Vagina (tissue), 2 donors: Measurements from ENCODE around the gene ENAH. TPM values are rescaled to one million over a fixed set of nuclear protein-coding genes. Genes with fewer than 3 reads are reported as not detected.

Experiments used
- DNase-seq, 2 donors: peaks; one replicate each; pipeline ENCODE4 v3.0.0-alpha.2; 2017; ENCODE audit errors: extremely low spot score in 2 of 2
- H3K27ac ChIP-seq: fragments of 200-600 bp; sonication (generic); one replicate; pipeline ENCODE4 v1.5.1; 2019
- H3K27me3 ChIP-seq: fragments of 200-600 bp; sonication (generic); one replicate; pipeline ENCODE4 v1.5.1; 2019
- H3K36me3 ChIP-seq, 2 donors: fragments of 200-600 bp; sonication (generic); one replicate each; pipeline ENCODE4 v1.5.1; 2017 to 2019
- H3K4me1 ChIP-seq: fragments of 200-600 bp; sonication (generic); one replicate; pipeline ENCODE4 v1.5.1; 2019
- H3K4me3 ChIP-seq, 2 donors: fragments of 200-600 bp; sonication (generic); 1 replicate in 1 of 2; 2 replicates in 1 of 2; pipeline ENCODE4 v1.5.1; 2016 to 2019
- H3K9me3 ChIP-seq: fragments of 200-600 bp; sonication (generic); one replicate; pipeline ENCODE4 v1.5.1; 2019
- POLR2A ChIP-seq, 2 donors: fragments of 450-650 bp; IDR thresholded peaks; one replicate each; pipeline ENCODE4 v1.6.1; 2017; ENCODE audit warnings: antibody characterized with exemption in 2 of 2, mild to moderate bottlenecking in 2 of 2, moderate library complexity in 2 of 2
- POLR2AphosphoS5 ChIP-seq, 2 donors: sonication (generic); formaldehyde crosslinking; IDR thresholded peaks; one replicate each; pipeline ENCODE4 v1.9.0; 2017; ENCODE audit warnings: antibody characterized with exemption in 2 of 2, mild to moderate bottlenecking in 2 of 2, low read depth in 1 of 2; ENCODE audit not compliant: insufficient read depth in 1 of 2
- intact Hi-C: fragments of 100-400 bp; cut with DNase I; formaldehyde crosslinking; loops from one replicate; pipeline ENCODE4 v1.15.1; 2023
- total RNA-seq: library from RNA; depleted of rRNA; stranded (reverse); fragments of >200 nt; gene quantifications from one replicate; pipeline ENCODE4 v1.2.3, GENCODE V29; 2016
- TF ChIP-seq, protein P1 (sequence below), 3 experiments: fragments of 450-650 bp in 2 of 3; fragments of 200-600 bp in 1 of 3; sonication (generic) in 1 of 3; IDR thresholded peaks; one replicate each; pipeline ENCODE4 v1.5.1; 2017 to 2019; ENCODE audit warnings: antibody characterized with exemption in 3 of 3, mild to moderate bottlenecking in 2 of 3, moderate library complexity in 2 of 3

The ENAH gene
- total RNA-seq, 1 donor from 2014 or later: 62.4 TPM

GRCh38 chr1:225577241-225577640 is 75.7 kb downstream of the ENAH start:
- DNase-seq: no peak
- Histone ChIP-seq H3K36me3 (no peaks in the 10 kb centered on the region), H3K27ac (no peak overlapping the region), H3K4me3 (no peak overlapping the region), H3K9me3 (no peaks in the 10 kb centered on the region), H3K4me1 (no peaks in the 10 kb centered on the region), H3K27me3 (no peaks in the 10 kb centered on the region)
- intact Hi-C loops: no loop called here
- TF ChIP-seq POLR2AphosphoS5 (IDR thresholded peaks at IDR 0.05; ENCODE audit: insufficient read depth in 1 of 2, low read depth in 1 of 2): no peak
- TF ChIP-seq, protein P1, sequence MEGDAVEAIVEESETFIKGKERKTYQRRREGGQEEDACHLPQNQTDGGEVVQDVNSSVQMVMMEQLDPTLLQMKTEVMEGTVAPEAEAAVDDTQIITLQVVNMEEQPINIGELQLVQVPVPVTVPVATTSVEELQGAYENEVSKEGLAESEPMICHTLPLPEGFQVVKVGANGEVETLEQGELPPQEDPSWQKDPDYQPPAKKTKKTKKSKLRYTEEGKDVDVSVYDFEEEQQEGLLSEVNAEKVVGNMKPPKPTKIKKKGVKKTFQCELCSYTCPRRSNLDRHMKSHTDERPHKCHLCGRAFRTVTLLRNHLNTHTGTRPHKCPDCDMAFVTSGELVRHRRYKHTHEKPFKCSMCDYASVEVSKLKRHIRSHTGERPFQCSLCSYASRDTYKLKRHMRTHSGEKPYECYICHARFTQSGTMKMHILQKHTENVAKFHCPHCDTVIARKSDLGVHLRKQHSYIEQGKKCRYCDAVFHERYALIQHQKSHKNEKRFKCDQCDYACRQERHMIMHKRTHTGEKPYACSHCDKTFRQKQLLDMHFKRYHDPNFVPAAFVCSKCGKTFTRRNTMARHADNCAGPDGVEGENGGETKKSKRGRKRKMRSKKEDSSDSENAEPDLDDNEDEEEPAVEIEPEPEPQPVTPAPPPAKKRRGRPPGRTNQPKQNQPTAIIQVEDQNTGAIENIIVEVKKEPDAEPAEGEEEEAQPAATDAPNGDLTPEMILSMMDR (IDR thresholded peaks at IDR 0.05): no peak
- no peak for TF ChIP-seq POLR2A (IDR thresholded peaks at IDR 0.05)

- no peaks in the 10 kb centered on the region for H3K4me1 ChIP-seq
Observed at GRCh38 chr1:225573216-225573615, 79.7 kb downstream of the ENAH start.

GRCh38 chr1:225572422-225572821 is 80.5 kb downstream of the ENAH start:
- TF ChIP-seq, protein P1 (IDR thresholded peaks at IDR 0.05): no peak
- TF ChIP-seq POLR2AphosphoS5 (IDR thresholded peaks at IDR 0.05; ENCODE audit: insufficient read depth in 1 of 2, low read depth in 1 of 2): no peak
- no peak for TF ChIP-seq POLR2A (IDR thresholded peaks at IDR 0.05)
- no peak overlapping the region for H3K27ac ChIP-seq
- no peaks in the 10 kb centered on the region for H3K9me3 ChIP-seq
- intact Hi-C loops: no loop called here
- H3K4me1 ChIP-seq: no peaks in the 10 kb centered on the region
- no peak overlapping the region for H3K4me3 ChIP-seq
- H3K36me3 ChIP-seq: no peaks in the 10 kb centered on the region
- H3K27me3 ChIP-seq: no peaks in the 10 kb centered on the region
- no peak for DNase-seq

More at GRCh38 chr1:225573216-225573615, 79.7 kb downstream of the ENAH start:
- Histone ChIP-seq H3K4me3 (no peak overlapping the region), H3K9me3 (no peaks in the 10 kb centered on the region), H3K36me3 (no peaks in the 10 kb centered on the region), H3K27me3 (no peaks in the 10 kb centered on the region), H3K27ac (no peak overlapping the region)
- no peak for DNase-seq
- TF ChIP-seq POLR2AphosphoS5 (IDR thresholded peaks at IDR 0.05; ENCODE audit: insufficient read depth in 1 of 2, low read depth in 1 of 2): no peak
- TF ChIP-seq, protein P1 (IDR thresholded peaks at IDR 0.05): no peak
- TF ChIP-seq POLR2A (IDR thresholded peaks at IDR 0.05): no peak
- intact Hi-C loops: no loop called here

GRCh38 chr1:225567789-225568188 is 85.1 kb downstream of the ENAH start:
- intact Hi-C loops: no loop called here
- TF ChIP-seq, protein P1 (IDR thresholded peaks at IDR 0.05): no peak
- TF ChIP-seq POLR2AphosphoS5 (IDR thresholded peaks at IDR 0.05; ENCODE audit: insufficient read depth in 1 of 2, low read depth in 1 of 2) (no peak), POLR2A (IDR thresholded peaks at IDR 0.05) (no peak)
- Histone ChIP-seq H3K9me3 (no peaks in the 10 kb centered on the region), H3K27ac (no peak overlapping the region), H3K27me3 (no peaks in the 10 kb centered on the region), H3K36me3 (no peaks in the 10 kb centered on the region), H3K4me3 (no peak overlapping the region), H3K4me1 (no peaks in the 10 kb centered on the region)
- DNase-seq: no peak

DNA sequence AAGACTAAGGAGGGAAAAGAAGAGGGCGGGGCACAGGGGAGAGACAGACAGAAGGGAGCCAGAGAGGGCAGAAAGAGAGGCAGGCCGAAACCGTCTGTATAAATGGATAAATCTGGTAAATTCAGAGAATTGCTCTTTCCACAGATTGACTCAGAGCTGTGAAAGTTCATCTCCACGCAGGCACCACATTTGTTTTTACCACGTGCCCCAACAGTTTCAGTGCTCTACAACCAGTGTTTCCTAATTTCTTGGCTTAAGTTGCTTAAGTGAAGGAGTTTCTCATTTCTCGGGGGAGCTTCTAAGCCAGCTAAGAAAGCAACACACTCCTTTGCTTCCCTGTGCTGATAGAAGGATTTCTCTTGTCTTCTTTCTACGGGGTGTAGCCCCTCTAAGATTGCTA is 87.1 kb downstream of the ENAH start:
- H3K27ac ChIP-seq: no peak overlapping the region
- TF ChIP-seq, protein P1 (IDR thresholded peaks at IDR 0.05): no peak
- TF ChIP-seq POLR2A (IDR thresholded peaks at IDR 0.05) (no peak), POLR2AphosphoS5 (IDR thresholded peaks at IDR 0.05; ENCODE audit: insufficient read depth in 1 of 2, low read depth in 1 of 2) (no peak)
- no peaks in the 10 kb centered on the region for H3K27me3 ChIP-seq
- H3K36me3 ChIP-seq: no peaks in the 10 kb centered on the region
- DNase-seq: no peak
- H3K4me3 ChIP-seq: no peak overlapping the region
- intact Hi-C loops: no loop called here
- no peaks in the 10 kb centered on the region for H3K9me3 ChIP-seq
- no peaks in the 10 kb centered on the region for H3K4me1 ChIP-seq
